ENCODE measurements around the gene RAMP2. TPM values are rescaled to one million over a fixed set of nuclear protein-coding genes. Genes with fewer than 3 reads are reported as not detected.

The RAMP2 gene
- total RNA-seq, 5 donors from 2014 or later (not counting 1 experiment from before 2014, with no cell fraction given): not detected

- Histone ChIP-seq H3K4me1 (ENCODE audit: control insufficient read depth in 1 of 2, extremely low read depth in 1 of 2, insufficient read depth in 2 of 2, low read length in 2 of 2) (no peaks in the 10 kb centered on the region), H3K9me3 (no peaks in the 10 kb centered on the region), H3K27ac (ENCODE audit: low read length) (no peak overlapping the region), H3K4me3 (ENCODE audit: control insufficient read depth in 1 of 2, extremely low read depth in 1 of 2, low read length in 1 of 2) (no peak overlapping the region), H3K36me3 (ENCODE audit: control insufficient read depth in 2 of 2, extremely low read depth in 1 of 2, insufficient read depth in 1 of 2, low read length in 1 of 2) (no peaks in the 10 kb centered on the region), H3K27me3 (replicated peaks in 1 of 2; ENCODE audit: control insufficient read depth in 2 of 2, extremely low read depth in 1 of 2, insufficient read depth in 2 of 2, low read length in 1 of 2) (peaks cover 0 to 38% of the 10 kb centered on the region in 2 experiments)
- Mint-ChIP-seq H3K4me1 (no peaks in the 10 kb centered on the region), H3K36me3 (no peaks in the 10 kb centered on the region), H3K27ac (no peak overlapping the region), H3K27me3 (peaks cover 19 to 32% of the 10 kb centered on the region in 2 donors), H3K9me3 (no peaks in the 10 kb centered on the region), H3K4me3 (no peak overlapping the region)
- DNase-seq: no peak
- no peak for ATAC-seq (replicated peaks in 1 of 4)
- 0% methylated on average over 2 of the region's 3 CpGs for WGBS (ENCODE audit: insufficient coverage)
- ChIA-PET POLR2A (interaction anchor here in 1 of 2 donors (0.6 kb wide), 1 partner anchor 16 kb away, joined by 3 read pairs; no protein-coding TSS in a partner anchor), CTCF (interaction anchor here in 1 of 2 donors (0.6 kb wide), 1 partner anchor 787 kb away, joined by 4 read pairs; no protein-coding TSS in a partner anchor)
Measured at GRCh38 chr17:42750739-42751344, 10.2 kb upstream of the RAMP2 start.

GRCh38 chr17:42751628-42752027, 9.4 kb upstream of the RAMP2 start:
- WGBS (ENCODE audit: insufficient coverage): 87% methylated on average over 4 of the region's 7 CpGs
- no peaks in the 10 kb centered on the region for H3K9me3 ChIP-seq
- CTCF ChIA-PET: interaction anchor here in 1 of 2 donors (0.6 kb wide), 1 partner anchor 11 kb away, joined by 4 read pairs; no protein-coding TSS in a partner anchor
- no peak for DNase-seq
- H3K27ac ChIP-seq (ENCODE audit: low read length): no peak overlapping the region
- Mint-ChIP-seq H3K27me3 (peaks cover 26 to 35% of the 10 kb centered on the region in 2 donors), H3K4me3 (no peak overlapping the region), H3K4me1 (no peaks in the 10 kb centered on the region), H3K9me3 (no peaks in the 10 kb centered on the region), H3K36me3 (no peaks in the 10 kb centered on the region), H3K27ac (no peak overlapping the region)
- POLR2A ChIA-PET: interaction anchor here in 1 of 2 donors (0.6 kb wide), 1 partner anchor 112 kb away, joined by 4 read pairs; no protein-coding TSS in a partner anchor
- H3K4me1 ChIP-seq (ENCODE audit: control insufficient read depth in 1 of 2, extremely low read depth in 1 of 2, insufficient read depth in 2 of 2, low read length in 2 of 2): no peaks in the 10 kb centered on the region
- ATAC-seq (replicated peaks in 1 of 4): no peak
- H3K4me3 ChIP-seq (ENCODE audit: control insufficient read depth in 1 of 2, extremely low read depth in 1 of 2, low read length in 1 of 2): no peak overlapping the region
- no peaks in the 10 kb centered on the region for H3K36me3 ChIP-seq (ENCODE audit: control insufficient read depth in 2 of 2, extremely low read depth in 1 of 2, insufficient read depth in 1 of 2, low read length in 1 of 2)
- peaks cover 0 to 39% of the 10 kb centered on the region in 2 experiments for H3K27me3 ChIP-seq (replicated peaks in 1 of 2; ENCODE audit: control insufficient read depth in 2 of 2, extremely low read depth in 1 of 2, insufficient read depth in 2 of 2, low read length in 1 of 2)

GRCh38 chr17:42754782-42755181, 6.2 kb upstream of the RAMP2 start:
- Histone ChIP-seq H3K4me1 (ENCODE audit: control insufficient read depth in 1 of 2, extremely low read depth in 1 of 2, insufficient read depth in 2 of 2, low read length in 2 of 2) (no peaks in the 10 kb centered on the region), H3K36me3 (ENCODE audit: control insufficient read depth in 2 of 2, extremely low read depth in 1 of 2, insufficient read depth in 1 of 2, low read length in 1 of 2) (no peaks in the 10 kb centered on the region), H3K4me3 (ENCODE audit: control insufficient read depth in 1 of 2, extremely low read depth in 1 of 2, low read length in 1 of 2) (no peak overlapping the region), H3K9me3 (no peaks in the 10 kb centered on the region), H3K27ac (ENCODE audit: low read length) (no peak overlapping the region), H3K27me3 (replicated peaks in 1 of 2; ENCODE audit: control insufficient read depth in 2 of 2, extremely low read depth in 1 of 2, insufficient read depth in 2 of 2, low read length in 1 of 2) (peaks cover 2 to 38% of the 10 kb centered on the region in 2 experiments)
- Mint-ChIP-seq H3K27ac (no peak overlapping the region), H3K9me3 (no peaks in the 10 kb centered on the region), H3K36me3 (no peaks in the 10 kb centered on the region), H3K27me3 (peaks cover 27 to 45% of the 10 kb centered on the region in 2 donors), H3K4me3 (no peak overlapping the region), H3K4me1 (no peaks in the 10 kb centered on the region)
- CTCF ChIA-PET: no interaction called here
- WGBS (ENCODE audit: insufficient coverage): 100% methylated on average over 1 of the region's 3 CpGs
- ATAC-seq (replicated peaks in 1 of 4) (no peak), DNase-seq (no peak)
- POLR2A ChIA-PET: no interaction called here

GRCh38 chr17:42759982-42760651, 910 bp upstream of the RAMP2 start:
- peaks cover 7 to 57% of the 10 kb centered on the region in 2 experiments for H3K27me3 ChIP-seq (replicated peaks in 1 of 2; ENCODE audit: control insufficient read depth in 2 of 2, extremely low read depth in 1 of 2, insufficient read depth in 2 of 2, low read length in 1 of 2)
- DNase-seq (no peak), ATAC-seq (replicated peaks in 1 of 4) (no peak)
- Mint-ChIP-seq H3K27me3 (peaks cover 53 to 68% of the 10 kb centered on the region in 2 donors), H3K36me3 (no peaks in the 10 kb centered on the region), H3K27ac (no peak overlapping the region), H3K4me3 (peak overlapping the region; percentile 17 to 61 (median 51)), H3K4me1 (peaks cover 0 to 14% (median 9%) of the 10 kb centered on the region in 3 donors), H3K9me3 (no peaks in the 10 kb centered on the region)
- no peak overlapping the region for H3K4me3 ChIP-seq (ENCODE audit: control insufficient read depth in 1 of 2, extremely low read depth in 1 of 2, low read length in 1 of 2)
- H3K9me3 ChIP-seq: no peaks in the 10 kb centered on the region
- POLR2A ChIA-PET: no interaction called here
- CTCF ChIA-PET: interaction anchor here in 1 of 2 donors (0.5 to 0.6 kb wide), 2 partner anchors 158 to 390 kb away, joined by 4 to 6 read pairs; no protein-coding TSS in a partner anchor
- WGBS (ENCODE audit: insufficient coverage): 65% methylated on average over 7 of the region's 11 CpGs
- H3K36me3 ChIP-seq (ENCODE audit: control insufficient read depth in 2 of 2, extremely low read depth in 1 of 2, insufficient read depth in 1 of 2, low read length in 1 of 2): no peaks in the 10 kb centered on the region
- H3K27ac ChIP-seq (ENCODE audit: low read length): no peak overlapping the region
- peaks cover 0 to 14% of the 10 kb centered on the region in 2 experiments for H3K4me1 ChIP-seq (ENCODE audit: control insufficient read depth in 1 of 2, extremely low read depth in 1 of 2, insufficient read depth in 2 of 2, low read length in 2 of 2)

DNA sequence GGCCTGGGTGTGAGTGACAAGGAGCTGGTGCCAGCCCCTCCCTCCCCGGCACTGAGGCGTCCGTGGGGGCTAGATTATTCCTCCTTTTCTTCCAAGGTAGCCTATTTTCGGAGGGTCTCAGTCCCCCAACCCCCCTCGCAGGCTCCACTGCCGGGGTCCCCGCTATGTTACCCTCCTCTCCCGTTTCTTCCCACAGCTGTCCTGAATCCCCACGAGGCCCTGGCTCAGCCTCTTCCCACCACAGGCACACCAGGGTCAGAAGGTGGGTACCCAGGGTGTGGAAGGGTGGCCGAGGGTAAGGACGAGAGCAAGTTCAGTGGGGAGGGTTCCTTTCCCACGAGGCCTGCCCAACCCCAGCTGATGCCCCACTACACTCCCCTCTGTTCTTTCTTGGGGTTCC, 611 bp downstream of the RAMP2 start:
- ChIA-PET POLR2A (interaction anchor here in 1 of 2 donors (0.6 kb wide), 2 partner anchors 18 to 157 kb away, joined by 4 to 15 read pairs; no protein-coding TSS in a partner anchor), CTCF (interaction anchor here (0.6 to 1.2 kb wide), 3 partner anchors 12 to 68 kb away, joined by 4 to 6 read pairs (median 4); partner anchors contain the start of genes BECN1 (in 1 of the 2) and VPS25 (in 1 of the 2))
- peaks cover 0 to 14% (median 9%) of the 10 kb centered on the region in 3 donors for H3K4me1 Mint-ChIP-seq
- Histone ChIP-seq H3K4me1 (ENCODE audit: control insufficient read depth in 1 of 2, extremely low read depth in 1 of 2, insufficient read depth in 2 of 2, low read length in 2 of 2) (peaks cover 0 to 14% of the 10 kb centered on the region in 2 experiments), H3K9me3 (no peaks in the 10 kb centered on the region), H3K27me3 (replicated peaks in 1 of 2; ENCODE audit: control insufficient read depth in 2 of 2, extremely low read depth in 1 of 2, insufficient read depth in 2 of 2, low read length in 1 of 2) (peaks cover 7 to 68% of the 10 kb centered on the region in 2 experiments), H3K4me3 (ENCODE audit: control insufficient read depth in 1 of 2, extremely low read depth in 1 of 2, low read length in 1 of 2) (peak overlapping the region; percentile 6 to 25), H3K36me3 (ENCODE audit: control insufficient read depth in 2 of 2, extremely low read depth in 1 of 2, insufficient read depth in 1 of 2, low read length in 1 of 2) (no peaks in the 10 kb centered on the region), H3K27ac (ENCODE audit: low read length) (no peak overlapping the region)
- ATAC-seq (replicated peaks in 1 of 4) (no peak), DNase-seq (no peak)
- peak overlapping the region in 2 of 3 donors; percentile 5 to 61 for H3K4me3 Mint-ChIP-seq
- H3K27me3 Mint-ChIP-seq: peaks cover 50 to 65% of the 10 kb centered on the region in 2 donors
- no peaks in the 10 kb centered on the region for H3K9me3 Mint-ChIP-seq
- H3K27ac Mint-ChIP-seq: no peak overlapping the region
- WGBS (ENCODE audit: insufficient coverage): 69% methylated on average over 6 of the region's 12 CpGs
- H3K36me3 Mint-ChIP-seq: no peaks in the 10 kb centered on the region

GRCh38 chr17:42766124-42766523, 5.1 kb downstream of the RAMP2 start:
- no peak overlapping the region for H3K4me3 ChIP-seq (ENCODE audit: control insufficient read depth in 1 of 2, extremely low read depth in 1 of 2, low read length in 1 of 2)
- ATAC-seq (replicated peaks in 1 of 4): no peak
- H3K36me3 ChIP-seq (ENCODE audit: control insufficient read depth in 2 of 2, extremely low read depth in 1 of 2, insufficient read depth in 1 of 2, low read length in 1 of 2): no peaks in the 10 kb centered on the region
- H3K4me3 Mint-ChIP-seq: no peak overlapping the region
- peaks cover 0 to 9% (median 6%) of the 10 kb centered on the region in 3 donors for H3K4me1 Mint-ChIP-seq
- POLR2A ChIA-PET: interaction anchor here in 1 of 2 donors (0.5 kb wide), 1 partner anchor 102 kb away, joined by 7 read pairs; no protein-coding TSS in a partner anchor
- H3K9me3 Mint-ChIP-seq: no peaks in the 10 kb centered on the region
- H3K9me3 ChIP-seq: no peaks in the 10 kb centered on the region
- peaks cover 0 to 8% of the 10 kb centered on the region in 2 experiments for H3K4me1 ChIP-seq (ENCODE audit: control insufficient read depth in 1 of 2, extremely low read depth in 1 of 2, insufficient read depth in 2 of 2, low read length in 2 of 2)
- H3K27ac Mint-ChIP-seq: no peak overlapping the region
- CTCF ChIA-PET: interaction anchor here in 1 of 2 donors (0.7 kb wide), 2 partner anchors 22 to 59 kb away, joined by 5 to 9 read pairs; no protein-coding TSS in a partner anchor
- 100% methylated on average over 3 of the region's 6 CpGs for WGBS (ENCODE audit: insufficient coverage)
- no peak overlapping the region for H3K27ac ChIP-seq (ENCODE audit: low read length)
- DNase-seq: no peak
- peaks cover 46% of the 10 kb centered on the region in 2 donors for H3K27me3 Mint-ChIP-seq
- H3K36me3 Mint-ChIP-seq: no peaks in the 10 kb centered on the region
- H3K27me3 ChIP-seq (replicated peaks in 1 of 2; ENCODE audit: control insufficient read depth in 2 of 2, extremely low read depth in 1 of 2, insufficient read depth in 2 of 2, low read length in 1 of 2): peaks cover 5 to 55% of the 10 kb centered on the region in 2 experiments
